ENCODE measurements around the gene C17orf50.

Gene C17orf50

DNA sequence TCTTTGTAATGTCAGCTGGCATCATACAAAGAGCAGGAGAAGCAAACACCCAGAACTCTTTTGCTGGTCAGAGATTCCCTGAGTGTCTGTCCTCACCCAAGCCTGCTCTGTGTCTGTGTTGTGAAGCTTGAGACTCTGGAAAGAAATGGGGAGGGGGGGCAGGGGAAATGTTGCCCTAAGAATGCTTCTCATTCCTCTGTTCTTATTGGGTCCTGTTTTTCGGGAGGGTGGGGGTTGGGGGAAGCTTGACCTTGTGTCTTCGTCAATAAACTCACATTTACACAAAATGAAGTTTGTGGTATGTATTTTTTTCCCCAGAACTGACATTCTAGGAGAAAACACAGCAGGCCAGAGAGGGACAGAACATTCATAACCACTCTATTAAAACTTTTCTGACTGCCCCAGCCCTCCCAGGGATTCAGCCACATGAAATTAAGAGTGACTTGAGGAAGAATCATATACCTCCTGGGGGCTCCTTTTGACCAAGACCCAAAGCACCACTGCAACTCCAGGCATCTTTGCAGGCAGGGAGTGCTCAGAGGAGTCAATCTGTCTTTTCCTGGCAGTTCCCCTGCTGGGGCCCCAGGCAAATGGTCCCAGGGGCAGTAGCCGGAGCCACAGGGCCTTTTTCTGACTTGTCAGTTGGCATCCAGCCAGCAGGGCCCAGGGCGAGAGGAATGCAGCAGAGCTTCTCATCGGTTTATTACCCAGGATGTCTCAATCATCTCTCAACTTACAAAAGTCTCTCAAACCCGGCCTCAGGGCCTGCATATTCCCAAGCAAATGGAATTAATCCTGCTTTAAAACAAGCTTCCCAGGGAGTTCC, 34.3 kb upstream of the C17orf50 start:
- H3K27ac ChIP-seq = no peak overlapping the region
- peaks cover 35% of the 10 kb centered on the region for H3K36me3 ChIP-seq
- DNase-seq = no peak
- no peaks in the 10 kb centered on the region for H3K9me3 ChIP-seq (ENCODE audit: severe bottlenecking)
- TF ChIP-seq, protein P1, sequence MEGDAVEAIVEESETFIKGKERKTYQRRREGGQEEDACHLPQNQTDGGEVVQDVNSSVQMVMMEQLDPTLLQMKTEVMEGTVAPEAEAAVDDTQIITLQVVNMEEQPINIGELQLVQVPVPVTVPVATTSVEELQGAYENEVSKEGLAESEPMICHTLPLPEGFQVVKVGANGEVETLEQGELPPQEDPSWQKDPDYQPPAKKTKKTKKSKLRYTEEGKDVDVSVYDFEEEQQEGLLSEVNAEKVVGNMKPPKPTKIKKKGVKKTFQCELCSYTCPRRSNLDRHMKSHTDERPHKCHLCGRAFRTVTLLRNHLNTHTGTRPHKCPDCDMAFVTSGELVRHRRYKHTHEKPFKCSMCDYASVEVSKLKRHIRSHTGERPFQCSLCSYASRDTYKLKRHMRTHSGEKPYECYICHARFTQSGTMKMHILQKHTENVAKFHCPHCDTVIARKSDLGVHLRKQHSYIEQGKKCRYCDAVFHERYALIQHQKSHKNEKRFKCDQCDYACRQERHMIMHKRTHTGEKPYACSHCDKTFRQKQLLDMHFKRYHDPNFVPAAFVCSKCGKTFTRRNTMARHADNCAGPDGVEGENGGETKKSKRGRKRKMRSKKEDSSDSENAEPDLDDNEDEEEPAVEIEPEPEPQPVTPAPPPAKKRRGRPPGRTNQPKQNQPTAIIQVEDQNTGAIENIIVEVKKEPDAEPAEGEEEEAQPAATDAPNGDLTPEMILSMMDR (IDR thresholded peaks at IDR 0.05; ENCODE audit: low read depth, low read length) = no peak
- H3K27me3 ChIP-seq (ENCODE audit: insufficient read depth, low read depth, severe bottlenecking) = no peaks in the 10 kb centered on the region
- H3K4me3 ChIP-seq (ENCODE audit: low read depth, low read length) = no peak overlapping the region

DNA sequence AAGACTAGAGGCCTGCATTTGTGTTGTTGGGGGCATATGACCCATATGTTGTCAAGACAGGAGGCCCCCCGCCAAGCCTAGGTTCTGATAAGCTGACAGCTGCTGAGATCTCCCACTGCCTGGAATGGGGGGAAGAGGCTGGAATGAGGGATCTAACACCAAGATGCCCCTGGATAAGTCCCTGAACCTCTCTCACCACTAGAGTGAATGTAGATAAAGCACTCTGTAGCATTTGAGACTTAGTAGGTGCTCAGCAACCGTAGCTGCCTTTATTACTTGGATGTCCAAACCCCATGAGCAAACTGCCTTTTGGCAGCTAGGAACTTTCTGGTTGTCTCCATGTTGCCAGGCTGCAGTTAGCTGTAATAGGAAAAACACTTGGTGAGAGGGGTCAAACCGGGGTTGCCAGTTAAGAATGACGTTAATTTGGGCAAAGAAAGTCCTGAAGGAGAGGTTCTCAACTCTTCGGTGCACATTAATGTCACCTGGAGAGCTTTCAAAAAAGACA, 33.7 kb upstream of the C17orf50 start:
- TF ChIP-seq, protein P1 (IDR thresholded peaks at IDR 0.05; ENCODE audit: low read depth, low read length) = no peak
- no peak for DNase-seq
- Histone ChIP-seq H3K4me3 (ENCODE audit: low read depth, low read length) (no peak overlapping the region), H3K9me3 (ENCODE audit: severe bottlenecking) (no peaks in the 10 kb centered on the region), H3K36me3 (peaks cover 30% of the 10 kb centered on the region), H3K27ac (no peak overlapping the region), H3K27me3 (ENCODE audit: insufficient read depth, low read depth, severe bottlenecking) (no peaks in the 10 kb centered on the region)

DNA sequence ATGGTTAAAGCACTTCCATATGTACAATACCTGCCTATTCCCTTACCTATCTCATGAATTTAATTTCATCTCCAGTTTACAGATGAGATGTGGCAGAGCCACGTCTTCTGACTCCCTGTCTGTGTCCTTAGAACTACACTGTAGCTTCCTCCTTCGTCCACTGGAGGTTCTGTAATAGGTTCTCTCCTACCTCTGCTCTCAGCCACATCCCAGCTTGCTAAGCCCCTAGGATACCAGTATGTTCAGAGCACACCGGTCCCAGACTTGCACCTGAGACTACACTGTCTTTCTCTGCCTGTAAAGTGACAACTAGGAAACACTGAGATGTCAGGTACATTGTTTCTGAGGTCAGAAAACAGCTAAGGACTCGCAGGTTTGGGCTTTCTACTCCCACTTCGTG, 33.1 kb upstream of the C17orf50 start:
- TF ChIP-seq, protein P1 (IDR thresholded peaks at IDR 0.05; ENCODE audit: low read depth, low read length) = no peak
- DNase-seq = no peak
- Histone ChIP-seq H3K27me3 (ENCODE audit: insufficient read depth, low read depth, severe bottlenecking) (no peaks in the 10 kb centered on the region), H3K9me3 (ENCODE audit: severe bottlenecking) (no peaks in the 10 kb centered on the region), H3K27ac (no peak overlapping the region), H3K36me3 (peaks cover 30% of the 10 kb centered on the region), H3K4me3 (ENCODE audit: low read depth, low read length) (no peak overlapping the region)

DNA sequence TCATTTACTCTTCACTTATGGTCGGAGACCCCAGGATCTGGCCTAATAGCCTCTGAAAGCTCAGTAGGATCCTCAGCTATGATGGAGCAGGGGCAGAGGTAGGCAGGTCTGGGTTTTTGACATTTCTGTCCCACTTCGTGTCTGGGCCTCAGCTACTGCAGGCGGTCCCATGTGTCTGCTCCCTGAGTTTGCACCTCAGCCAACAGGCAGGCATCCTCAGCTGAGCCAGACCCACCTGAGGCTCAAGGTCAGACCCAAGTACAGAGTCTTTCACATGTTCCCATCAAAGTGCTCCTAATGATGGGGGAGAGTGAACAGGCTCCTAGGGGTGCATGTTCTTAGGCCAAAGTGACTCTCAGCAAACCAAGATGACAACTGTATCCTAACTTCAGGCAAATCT, 32.1 kb upstream of the C17orf50 start:
- TF ChIP-seq, protein P1 (IDR thresholded peaks at IDR 0.05; ENCODE audit: low read depth, low read length) = no peak
- Histone ChIP-seq H3K4me3 (ENCODE audit: low read depth, low read length) (no peak overlapping the region), H3K36me3 (peaks cover 28% of the 10 kb centered on the region), H3K9me3 (ENCODE audit: severe bottlenecking) (no peaks in the 10 kb centered on the region), H3K27me3 (ENCODE audit: insufficient read depth, low read depth, severe bottlenecking) (no peaks in the 10 kb centered on the region), H3K27ac (no peak overlapping the region)
- no peak for DNase-seq

DNA sequence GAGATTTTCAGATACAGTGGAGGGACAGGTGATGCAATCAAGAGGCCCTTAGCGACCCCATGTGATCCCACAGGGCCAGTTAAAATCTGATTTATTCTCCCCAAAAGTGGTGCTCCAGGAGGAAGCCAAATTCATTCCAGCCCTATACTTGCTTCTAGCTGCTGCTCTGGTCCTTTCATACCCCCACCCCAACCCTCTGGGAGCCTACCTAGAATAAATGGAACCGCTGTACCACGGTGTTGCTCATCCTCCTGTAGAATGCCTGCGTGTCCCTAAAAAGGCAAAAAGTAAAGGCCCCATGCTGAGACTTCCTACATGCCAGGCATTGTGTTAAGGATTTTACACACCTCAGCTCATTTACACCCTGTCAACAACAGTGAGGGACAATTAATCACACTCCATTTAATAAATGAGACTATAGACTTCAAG, 31.3 kb upstream of the C17orf50 start:
- no peak overlapping the region for H3K27ac ChIP-seq
- H3K36me3 ChIP-seq = peaks cover 20% of the 10 kb centered on the region
- no peaks in the 10 kb centered on the region for H3K27me3 ChIP-seq (ENCODE audit: insufficient read depth, low read depth, severe bottlenecking)
- H3K4me3 ChIP-seq (ENCODE audit: low read depth, low read length) = no peak overlapping the region
- no peak for DNase-seq
- TF ChIP-seq, protein P1 (IDR thresholded peaks at IDR 0.05; ENCODE audit: low read depth, low read length) = no peak
- H3K9me3 ChIP-seq (ENCODE audit: severe bottlenecking) = no peaks in the 10 kb centered on the region
